GM12801 (cell line): Measurements from ENCODE around the gene ABCC11.

Experiments
- CTCF ChIP-seq: IDR thresholded peaks from one replicate; pipeline ENCODE4 v1.5.1; 2011; ENCODE audit warnings: control low read depth; ENCODE audit not compliant: insufficient read length; ENCODE audit errors: extremely low read depth

Gene ABCC11

GRCh38 chr16:48284772-48285409 lies 37.6 kb upstream of the ABCC11 start:
- no peak for TF ChIP-seq CTCF

- no peak for TF ChIP-seq CTCF
Observed at GRCh38 chr16:48282636-48283263, 35.4 kb upstream of the ABCC11 start.

GRCh38 chr16:48280546-48280945 lies 33.2 kb upstream of the ABCC11 start:
- TF ChIP-seq CTCF = no peak

GRCh38 chr16:48279199-48279598 lies 31.9 kb upstream of the ABCC11 start:
- TF ChIP-seq CTCF = no peak

- no peak for TF ChIP-seq CTCF
Observed at GRCh38 chr16:48277158-48277557, 29.8 kb upstream of the ABCC11 start.

- TF ChIP-seq CTCF = no peak
Observed at GRCh38 chr16:48276102-48276501, 28.8 kb upstream of the ABCC11 start.

GRCh38 chr16:48274476-48274875 lies 27.1 kb upstream of the ABCC11 start:
- no peak for TF ChIP-seq CTCF
